Caco-2 (cell line): ENCODE results near the gene NSMF. TPM values are rescaled to one million over a fixed set of nuclear protein-coding genes. Genes with fewer than 3 reads are reported as not detected.

Experiments
- BruUV-seq: library from RNA; stranded (reverse); fragments of 400-500 nt; replicated peaks from 2 replicates; lab custom pipeline; 2021; lab: Mats Ljungman, UMichigan
- CTCF ChIA-PET: fragments of 300-600 bp; sonication (Branson Sonifier 250); formaldehyde crosslinking; loops from one replicate; lab custom pipeline; 2022; ENCODE audit warnings: antibody characterized with exemption; lab: Charles Lee
- POLR2A ChIA-PET: fragments of 300-600 bp; sonication (Branson Sonifier 250); formaldehyde crosslinking; loops from one replicate; lab custom pipeline; 2022; ENCODE audit warnings: antibody characterized with exemption; lab: Charles Lee
- DNase-seq, 2 experiments: peaks; one replicate each; pipeline versions ENCODE4 v3.0.0 to v3.0.0-alpha.2; 2020 to 2022
- H3K27me3 ChIP-seq: replicated peaks from 2 replicates; pipeline ENCODE4 v1.6.0; 2011; ENCODE audit warnings: low read length; ENCODE audit not compliant: control insufficient read depth, insufficient read depth
- H3K36me3 ChIP-seq: 2 replicates; pipeline ENCODE4 v1.5.1; 2011; ENCODE audit warnings: low read length; ENCODE audit not compliant: control insufficient read depth, insufficient read depth
- H3K4me1 ChIP-seq: fragments of 250-450 bp; sonication (Bioruptor Pico); 2 replicates; pipeline ENCODE4 v1.5.1; 2020; ENCODE audit warnings: mild to moderate bottlenecking
- H3K4me3 ChIP-seq: 2 replicates; pipeline ENCODE4 v1.5.1; 2011; ENCODE audit warnings: low read depth, mild to moderate bottlenecking, control low read depth, low read length
- H3K9me3 ChIP-seq: fragments of 250-450 bp; sonication (Bioruptor Pico); 2 replicates; pipeline ENCODE4 v1.5.1; 2020; ENCODE audit warnings: mild to moderate bottlenecking, moderate library complexity
- H3K27ac Mint-ChIP-seq: one replicate; pipeline ENCODE4 v1.8.0; 2022; ENCODE audit warnings: mixed read lengths; ENCODE audit not compliant: unreplicated experiment
- H3K27me3 Mint-ChIP-seq: one replicate; pipeline ENCODE4 v1.8.0; 2022; ENCODE audit warnings: mixed read lengths; ENCODE audit not compliant: insufficient read depth, unreplicated experiment
- H3K36me3 Mint-ChIP-seq: one replicate; pipeline ENCODE4 v1.8.0; 2022; ENCODE audit warnings: mild to moderate bottlenecking, mixed read lengths; ENCODE audit not compliant: insufficient read depth, unreplicated experiment
- H3K4me1 Mint-ChIP-seq: one replicate; pipeline ENCODE4 v1.8.0; 2022; ENCODE audit warnings: low read depth, mixed read lengths; ENCODE audit not compliant: unreplicated experiment
- H3K4me3 Mint-ChIP-seq: one replicate; pipeline ENCODE4 v1.8.0; 2022; ENCODE audit warnings: mild to moderate bottlenecking, moderate library complexity, mixed read lengths; ENCODE audit not compliant: unreplicated experiment
- H3K9me3 Mint-ChIP-seq: one replicate; pipeline ENCODE4 v1.8.0; 2022; ENCODE audit warnings: mixed read lengths; ENCODE audit not compliant: unreplicated experiment
- intact Hi-C: fragments of 100-400 bp; cut with micrococcal nuclease; formaldehyde crosslinking; loops from one replicate; pipeline ENCODE4 v1.10.0; 2022; ENCODE audit not compliant: unreplicated experiment
- total RNA-seq: library from RNA; stranded (reverse); gene quantifications from 2 replicates; pipeline ENCODE4 v1.2.3, GENCODE V29; 2022
- TF ChIP-seq, protein P1 (sequence below), 2 experiments: fragments of 200-600 bp in 1 of 2; IDR thresholded peaks; 1 replicate in 1 of 2; 2 replicates in 1 of 2; pipeline versions ENCODE4 v1.5.1 to v1.8.0; 2011 to 2022; ENCODE audit warnings: antibody characterized with exemption in 1 of 2, control low read depth in 1 of 2, inconsistent platforms in 1 of 2, low read depth in 1 of 2, low read length in 1 of 2, mild to moderate bottlenecking in 1 of 2, moderate library complexity in 1 of 2; ENCODE audit not compliant: insufficient read depth in 1 of 2, severe bottlenecking in 1 of 2, unreplicated experiment in 1 of 2

NSMF gene
- total RNA-seq, 1 experiment from 2014 or later = 67.6 TPM

DNA sequence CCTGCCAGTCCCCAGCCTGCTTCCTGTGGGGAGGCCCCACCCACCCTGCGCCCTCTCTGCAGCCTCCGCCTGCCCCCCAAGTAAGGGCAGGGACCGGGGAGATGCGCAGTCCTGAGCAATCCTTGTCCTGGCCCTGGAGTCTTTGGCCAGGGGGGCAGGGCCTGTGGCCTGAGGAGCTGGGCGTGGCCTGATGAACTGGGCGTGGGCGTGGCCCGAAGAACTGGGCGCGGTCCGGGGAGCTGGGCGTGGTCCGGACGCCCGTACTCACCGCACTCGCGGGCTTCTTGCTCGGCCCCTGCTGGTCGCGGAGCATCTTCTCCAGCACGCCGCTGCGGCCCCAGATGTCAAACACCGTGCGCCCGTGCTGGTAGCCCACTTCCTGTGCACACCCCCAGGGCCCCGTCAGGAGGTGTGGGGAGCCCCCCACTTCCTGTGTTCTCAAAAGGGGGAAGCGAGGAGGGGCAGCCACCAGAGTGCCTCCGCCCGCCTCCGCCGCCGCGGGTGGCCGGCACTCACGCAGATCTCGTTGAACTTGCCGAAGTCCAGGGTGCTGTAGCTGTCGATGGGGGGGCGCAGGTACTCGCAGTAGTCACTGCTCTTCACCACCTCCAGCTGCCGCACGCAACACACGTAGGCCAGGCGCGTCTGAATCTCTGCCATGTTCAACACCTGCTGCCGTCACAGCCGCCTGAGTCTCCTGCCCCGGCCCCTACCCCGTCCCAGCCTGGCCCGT is 2.7 kb upstream of the NSMF start:
- no peak overlapping the region for H3K27ac Mint-ChIP-seq
- H3K4me3 ChIP-seq = no peak overlapping the region

DNA sequence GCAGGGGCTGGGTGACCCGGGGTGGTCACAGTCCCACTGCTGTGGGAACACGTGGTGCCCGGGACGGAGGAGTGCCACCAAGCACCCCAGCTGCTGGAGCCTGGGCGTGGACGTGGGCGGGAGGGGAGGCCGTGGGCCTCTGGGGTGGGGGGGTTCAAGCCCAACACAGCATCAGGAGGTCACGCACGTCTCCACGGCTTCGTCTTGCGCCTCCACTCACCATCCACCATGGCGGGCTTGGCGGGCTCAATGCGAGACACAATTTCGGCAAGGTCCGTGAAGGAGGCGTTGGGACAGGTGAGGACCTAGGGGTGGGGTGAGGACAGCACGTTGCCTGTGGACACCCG is 2.2 kb upstream of the NSMF start:
- Histone ChIP-seq H3K27me3 (no peaks in the 10 kb centered on the region), H3K4me1 (peaks cover 7% of the 10 kb centered on the region), H3K36me3 (0 out of 2 replicates have a peak, but pooled peaks cover 2% of the 10 kb centered on the region), H3K4me3 (no peak overlapping the region), H3K9me3 (no peaks in the 10 kb centered on the region)
- Mint-ChIP-seq H3K4me1 (no peaks in the 10 kb centered on the region), H3K36me3 (peaks cover 7% of the 10 kb centered on the region), H3K4me3 (no peak overlapping the region), H3K27ac (no peak overlapping the region), H3K27me3 (no peaks in the 10 kb centered on the region), H3K9me3 (no peaks in the 10 kb centered on the region)
- DNase-seq = no peak
- POLR2A ChIA-PET = no interaction called here
- no TSS peak for BruUV-seq
- CTCF ChIA-PET = no interaction called here
- TF ChIP-seq, protein P1, sequence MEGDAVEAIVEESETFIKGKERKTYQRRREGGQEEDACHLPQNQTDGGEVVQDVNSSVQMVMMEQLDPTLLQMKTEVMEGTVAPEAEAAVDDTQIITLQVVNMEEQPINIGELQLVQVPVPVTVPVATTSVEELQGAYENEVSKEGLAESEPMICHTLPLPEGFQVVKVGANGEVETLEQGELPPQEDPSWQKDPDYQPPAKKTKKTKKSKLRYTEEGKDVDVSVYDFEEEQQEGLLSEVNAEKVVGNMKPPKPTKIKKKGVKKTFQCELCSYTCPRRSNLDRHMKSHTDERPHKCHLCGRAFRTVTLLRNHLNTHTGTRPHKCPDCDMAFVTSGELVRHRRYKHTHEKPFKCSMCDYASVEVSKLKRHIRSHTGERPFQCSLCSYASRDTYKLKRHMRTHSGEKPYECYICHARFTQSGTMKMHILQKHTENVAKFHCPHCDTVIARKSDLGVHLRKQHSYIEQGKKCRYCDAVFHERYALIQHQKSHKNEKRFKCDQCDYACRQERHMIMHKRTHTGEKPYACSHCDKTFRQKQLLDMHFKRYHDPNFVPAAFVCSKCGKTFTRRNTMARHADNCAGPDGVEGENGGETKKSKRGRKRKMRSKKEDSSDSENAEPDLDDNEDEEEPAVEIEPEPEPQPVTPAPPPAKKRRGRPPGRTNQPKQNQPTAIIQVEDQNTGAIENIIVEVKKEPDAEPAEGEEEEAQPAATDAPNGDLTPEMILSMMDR (IDR thresholded peaks at IDR 0.05; ENCODE audit: insufficient read depth in 1 of 2, low read depth in 1 of 2, low read length in 1 of 2, severe bottlenecking in 1 of 2, unreplicated experiment in 1 of 2) = no peak
- intact Hi-C loops = no loop called here

More for the DNA sequence above, 2.7 kb upstream of the NSMF start:
- no peaks in the 10 kb centered on the region for H3K4me1 Mint-ChIP-seq
- H3K36me3 Mint-ChIP-seq = peaks cover 2% of the 10 kb centered on the region
- H3K27me3 Mint-ChIP-seq = no peaks in the 10 kb centered on the region
- peaks cover 7% of the 10 kb centered on the region for H3K4me1 ChIP-seq
- H3K9me3 ChIP-seq = no peaks in the 10 kb centered on the region
- BruUV-seq = no TSS peak
- H3K36me3 ChIP-seq = 0 out of 2 replicates have a peak, but pooled peaks cover 2% of the 10 kb centered on the region
- ChIA-PET CTCF (no interaction called here), POLR2A (no interaction called here)
- no peaks in the 10 kb centered on the region for H3K9me3 Mint-ChIP-seq
- DNase-seq = peak in 1 of 2 experiments; percentile 59
- no peaks in the 10 kb centered on the region for H3K27me3 ChIP-seq
- no peak overlapping the region for H3K4me3 Mint-ChIP-seq
- TF ChIP-seq, protein P1 (IDR thresholded peaks at IDR 0.05; ENCODE audit: insufficient read depth in 1 of 2, low read depth in 1 of 2, low read length in 1 of 2, severe bottlenecking in 1 of 2, unreplicated experiment in 1 of 2) = no peak
- intact Hi-C loops = no loop called here

DNA sequence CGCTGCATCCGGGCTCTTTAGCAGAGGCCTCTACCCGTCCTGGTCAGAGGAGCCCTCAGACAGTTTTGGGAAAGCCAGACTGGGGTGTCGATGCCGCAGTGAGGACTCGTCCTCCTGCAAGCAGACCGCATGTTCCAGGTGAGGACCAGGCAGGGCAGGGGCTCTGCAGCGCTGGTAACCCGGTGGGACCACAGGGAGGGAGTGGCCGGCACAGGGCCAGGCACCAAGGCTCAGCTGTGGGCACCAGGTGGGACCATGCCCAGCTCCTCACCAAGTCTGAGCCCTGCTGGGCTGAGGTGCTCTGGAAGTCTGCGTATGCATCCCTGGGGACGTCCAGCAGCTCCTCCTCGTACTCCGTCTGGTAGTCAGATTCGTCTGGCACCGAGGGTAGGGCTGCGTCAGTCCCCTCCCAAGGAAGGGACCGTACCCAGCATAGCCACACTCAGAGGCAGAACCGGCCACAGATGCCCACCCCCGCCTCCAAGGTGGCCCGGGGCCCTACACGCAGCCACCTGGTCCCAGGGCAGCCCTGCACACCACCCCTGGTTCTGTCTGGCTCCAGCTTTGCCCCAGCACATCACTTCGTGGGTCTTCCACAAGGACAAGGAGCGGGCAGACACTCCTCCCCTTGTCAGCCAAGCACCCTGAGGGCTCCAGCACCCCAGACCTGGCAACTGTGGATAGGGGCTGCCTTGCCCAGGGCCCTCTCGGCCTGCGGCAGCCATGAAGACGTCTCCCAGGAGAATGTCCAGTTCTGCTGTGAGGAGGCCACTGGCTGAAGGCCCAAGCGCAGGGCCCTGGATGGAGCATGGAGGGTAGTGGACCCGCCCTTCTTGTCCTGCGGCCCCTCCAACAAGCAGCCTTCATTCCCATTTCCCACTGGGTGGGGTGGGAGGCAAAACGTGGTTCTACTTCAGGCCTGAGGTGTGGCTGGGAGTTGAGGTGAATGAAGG is 1.5 kb upstream of the NSMF start:
- CTCF ChIA-PET = interaction anchor here (0.6 kb wide), 1 partner anchor 112 kb away, joined by 3 read pairs; no protein-coding TSS in a partner anchor
- DNase-seq = peak in 1 of 2 experiments; percentile 34
- Histone ChIP-seq H3K4me3 (no peak overlapping the region), H3K9me3 (no peaks in the 10 kb centered on the region), H3K27me3 (no peaks in the 10 kb centered on the region), H3K4me1 (peaks cover 7% of the 10 kb centered on the region), H3K36me3 (peaks cover 2% of the 10 kb centered on the region; the same call in 1 of the 2 replicates)
- Mint-ChIP-seq H3K4me1 (no peaks in the 10 kb centered on the region), H3K36me3 (peaks cover 14% of the 10 kb centered on the region), H3K27me3 (no peaks in the 10 kb centered on the region), H3K27ac (no peak overlapping the region), H3K9me3 (no peaks in the 10 kb centered on the region), H3K4me3 (no peak overlapping the region)
- TF ChIP-seq, protein P1 (IDR thresholded peaks at IDR 0.05; ENCODE audit: insufficient read depth in 1 of 2, low read depth in 1 of 2, low read length in 1 of 2, severe bottlenecking in 1 of 2, unreplicated experiment in 1 of 2) = no peak
- POLR2A ChIA-PET = no interaction called here
- no TSS peak for BruUV-seq
- intact Hi-C loops = no loop called here
